Astrocyte (in vitro differentiated cells and primary cell): ENCODE results near the gene PSMD5. TPM values are rescaled to one million over a fixed set of nuclear protein-coding genes. Genes with fewer than 3 reads are reported as not detected.

Experiments
- DNase-seq: peaks from one replicate; pipeline ENCODE4 v3.0.0-alpha.2; 2010; ENCODE audit warnings: low read depth
- FAIRE-seq: peaks from 2 replicates; lab custom pipeline; 2011; peaks lifted over from hg19 to GRCh38; lab: Jason Lieb, UNC
- H2AFZ ChIP-seq: 2 replicates; pipeline ENCODE4 v1.6.0; 2012; ENCODE audit warnings: low read depth, low read length, inconsistent platforms
- H3K27ac ChIP-seq: 2 replicates; pipeline ENCODE4 v1.5.1; 2011; ENCODE audit warnings: low read depth, low read length, inconsistent platforms
- H3K27me3 ChIP-seq: 2 replicates; pipeline ENCODE4 v1.6.0; 2011; ENCODE audit warnings: low read length, inconsistent platforms; ENCODE audit not compliant: insufficient read depth
- H3K36me3 ChIP-seq: 2 replicates; pipeline ENCODE4 v1.5.1; 2011; ENCODE audit warnings: low read length, inconsistent platforms; ENCODE audit not compliant: insufficient read depth
- H3K4me1 ChIP-seq: 2 replicates; pipeline ENCODE4 v1.5.1; 2011; ENCODE audit warnings: low read length, inconsistent platforms; ENCODE audit not compliant: insufficient read depth
- H3K4me2 ChIP-seq: 2 replicates; pipeline ENCODE4 v1.6.0; 2012; ENCODE audit warnings: low read length, inconsistent platforms
- H3K4me3 ChIP-seq: 2 replicates; pipeline ENCODE4 v1.5.1; 2011; ENCODE audit warnings: low read depth, mild to moderate bottlenecking, low read length, inconsistent platforms; ENCODE audit not compliant: insufficient read depth
- H3K79me2 ChIP-seq: 2 replicates; pipeline ENCODE4 v1.6.0; 2012; ENCODE audit warnings: mild to moderate bottlenecking, low read length, inconsistent platforms; ENCODE audit not compliant: insufficient read depth
- H3K9ac ChIP-seq: 2 replicates; pipeline ENCODE4 v1.6.0; 2012; ENCODE audit warnings: mild to moderate bottlenecking, low read length, inconsistent platforms
- H3K9me3 ChIP-seq: 2 replicates; pipeline ENCODE4 v1.5.1; 2012; ENCODE audit warnings: low read depth, mild to moderate bottlenecking, low read length, inconsistent platforms; ENCODE audit not compliant: insufficient read depth
- H4K20me1 ChIP-seq: 2 replicates; pipeline ENCODE4 v1.6.0; 2012; ENCODE audit warnings: low read length, inconsistent platforms; ENCODE audit not compliant: insufficient read depth
- H3K27ac Mint-ChIP-seq: one replicate; pipeline ENCODE4 v1.8.0; 2021; ENCODE audit warnings: mild to moderate bottlenecking, mixed read lengths; ENCODE audit not compliant: unreplicated experiment
- H3K27me3 Mint-ChIP-seq: one replicate; pipeline ENCODE4 v1.8.0; 2021; ENCODE audit warnings: low read depth, mixed read lengths; ENCODE audit not compliant: unreplicated experiment
- H3K36me3 Mint-ChIP-seq: one replicate; pipeline ENCODE4 v1.8.0; 2021; ENCODE audit warnings: low read depth, mixed read lengths; ENCODE audit not compliant: unreplicated experiment
- H3K4me1 Mint-ChIP-seq: one replicate; pipeline ENCODE4 v1.8.0; 2021; ENCODE audit warnings: low read depth, mixed read lengths; ENCODE audit not compliant: unreplicated experiment
- H3K4me3 Mint-ChIP-seq: one replicate; pipeline ENCODE4 v1.8.0; 2021; ENCODE audit warnings: mild to moderate bottlenecking, moderate library complexity, mixed read lengths; ENCODE audit not compliant: unreplicated experiment
- H3K9me3 Mint-ChIP-seq: one replicate; pipeline ENCODE4 v1.8.0; 2021; ENCODE audit warnings: mild to moderate bottlenecking, mixed read lengths; ENCODE audit not compliant: unreplicated experiment
- EZH2 ChIP-seq: IDR thresholded peaks from 2 replicates; pipeline ENCODE4 v1.6.1; 2012; ENCODE audit warnings: mild to moderate bottlenecking, low read length, inconsistent platforms; ENCODE audit not compliant: insufficient read depth
- total RNA-seq: library from RNA; stranded (reverse); gene quantifications from 2 replicates; pipeline ENCODE4 v1.2.1, GENCODE V29; 2021
- TF ChIP-seq, protein P1 (sequence below): IDR thresholded peaks from 2 replicates; pipeline ENCODE4 v1.5.1; 2011; ENCODE audit warnings: low read depth, mild to moderate bottlenecking, inconsistent platforms, low read length, moderate library complexity; ENCODE audit not compliant: insufficient read depth

PSMD5 gene
- total RNA-seq, 1 donor from 2014 or later, result 66.2 TPM

DNA sequence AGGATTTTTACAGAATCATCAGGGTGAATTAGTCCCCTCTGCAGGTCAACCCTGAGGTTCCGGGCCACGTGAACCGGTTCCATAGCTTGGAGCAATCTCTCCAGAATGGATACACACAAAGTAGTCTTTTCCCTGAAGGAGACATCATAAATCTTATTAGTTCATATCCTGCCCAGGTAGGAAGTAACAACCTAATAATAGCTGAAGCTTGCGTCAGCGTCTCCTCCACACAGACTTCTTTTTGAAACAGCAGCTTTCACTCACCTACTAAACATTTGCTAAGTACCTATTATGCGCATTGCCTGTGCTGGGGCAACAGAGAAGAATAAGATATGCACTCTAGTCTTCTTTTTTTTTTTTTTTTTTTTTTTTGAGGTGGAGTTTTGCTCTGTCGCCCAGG lies 9.4 kb downstream of the PSMD5 start:
- no peaks in the 10 kb centered on the region for H3K9me3 Mint-ChIP-seq
- DNase-seq (no peak), FAIRE-seq (no peak)
- peaks cover 12% of the 10 kb centered on the region for H3K36me3 Mint-ChIP-seq
- Histone ChIP-seq H3K9ac (no peak overlapping the region), H3K4me1 (no peaks in the 10 kb centered on the region), H3K9me3 (no peaks in the 10 kb centered on the region), H3K4me3 (no peak overlapping the region), H3K79me2 (peaks cover 32% of the 10 kb centered on the region), H2AFZ (no peak overlapping the region), H3K36me3 (peaks cover 27% of the 10 kb centered on the region), H4K20me1 (peaks cover 34% of the 10 kb centered on the region), H3K27ac (no peak overlapping the region), H3K27me3 (no peaks in the 10 kb centered on the region), H3K4me2 (no peak overlapping the region)
- no peak overlapping the region for H3K4me3 Mint-ChIP-seq
- no peaks in the 10 kb centered on the region for H3K27me3 Mint-ChIP-seq
- peaks cover 13% of the 10 kb centered on the region for H3K4me1 Mint-ChIP-seq
- H3K27ac Mint-ChIP-seq, result no peak overlapping the region
- no peak for TF ChIP-seq EZH2
- TF ChIP-seq, protein P1, sequence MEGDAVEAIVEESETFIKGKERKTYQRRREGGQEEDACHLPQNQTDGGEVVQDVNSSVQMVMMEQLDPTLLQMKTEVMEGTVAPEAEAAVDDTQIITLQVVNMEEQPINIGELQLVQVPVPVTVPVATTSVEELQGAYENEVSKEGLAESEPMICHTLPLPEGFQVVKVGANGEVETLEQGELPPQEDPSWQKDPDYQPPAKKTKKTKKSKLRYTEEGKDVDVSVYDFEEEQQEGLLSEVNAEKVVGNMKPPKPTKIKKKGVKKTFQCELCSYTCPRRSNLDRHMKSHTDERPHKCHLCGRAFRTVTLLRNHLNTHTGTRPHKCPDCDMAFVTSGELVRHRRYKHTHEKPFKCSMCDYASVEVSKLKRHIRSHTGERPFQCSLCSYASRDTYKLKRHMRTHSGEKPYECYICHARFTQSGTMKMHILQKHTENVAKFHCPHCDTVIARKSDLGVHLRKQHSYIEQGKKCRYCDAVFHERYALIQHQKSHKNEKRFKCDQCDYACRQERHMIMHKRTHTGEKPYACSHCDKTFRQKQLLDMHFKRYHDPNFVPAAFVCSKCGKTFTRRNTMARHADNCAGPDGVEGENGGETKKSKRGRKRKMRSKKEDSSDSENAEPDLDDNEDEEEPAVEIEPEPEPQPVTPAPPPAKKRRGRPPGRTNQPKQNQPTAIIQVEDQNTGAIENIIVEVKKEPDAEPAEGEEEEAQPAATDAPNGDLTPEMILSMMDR, result no peak

DNA sequence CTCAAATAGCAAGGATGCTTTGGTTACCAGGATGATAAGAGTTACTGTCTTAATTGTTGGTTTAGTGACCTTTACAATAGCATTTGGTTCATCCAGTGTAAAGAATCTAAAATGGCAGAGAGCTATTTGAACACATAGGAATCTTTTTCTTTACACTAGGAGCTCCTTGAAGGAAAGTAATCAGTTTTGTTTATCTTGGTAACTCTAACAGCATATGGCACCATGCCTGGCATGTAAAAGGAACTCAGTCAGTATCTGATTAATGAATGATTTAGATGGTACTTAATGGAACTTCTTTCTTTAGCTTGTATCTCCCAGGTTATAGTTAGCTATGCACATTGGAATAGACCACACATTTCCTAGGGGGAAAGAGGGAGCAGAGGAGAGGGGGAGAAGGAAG lies 9.9 kb downstream of the PSMD5 start:
- Mint-ChIP-seq H3K4me3 (no peak overlapping the region), H3K36me3 (peaks cover 12% of the 10 kb centered on the region), H3K27me3 (no peaks in the 10 kb centered on the region), H3K9me3 (no peaks in the 10 kb centered on the region), H3K27ac (no peak overlapping the region), H3K4me1 (peaks cover 9% of the 10 kb centered on the region)
- Histone ChIP-seq H3K27ac (no peak overlapping the region), H3K27me3 (no peaks in the 10 kb centered on the region), H2AFZ (no peak overlapping the region), H3K4me3 (no peak overlapping the region), H3K4me2 (no peak overlapping the region), H3K9me3 (no peaks in the 10 kb centered on the region), H3K9ac (no peak overlapping the region), H3K4me1 (no peaks in the 10 kb centered on the region), H3K36me3 (peaks cover 27% of the 10 kb centered on the region), H4K20me1 (peaks cover 32% of the 10 kb centered on the region), H3K79me2 (peaks cover 26% of the 10 kb centered on the region)
- no peak for TF ChIP-seq EZH2
- TF ChIP-seq, protein P1, result no peak
- FAIRE-seq, result no peak
- DNase-seq, result no peak

DNA sequence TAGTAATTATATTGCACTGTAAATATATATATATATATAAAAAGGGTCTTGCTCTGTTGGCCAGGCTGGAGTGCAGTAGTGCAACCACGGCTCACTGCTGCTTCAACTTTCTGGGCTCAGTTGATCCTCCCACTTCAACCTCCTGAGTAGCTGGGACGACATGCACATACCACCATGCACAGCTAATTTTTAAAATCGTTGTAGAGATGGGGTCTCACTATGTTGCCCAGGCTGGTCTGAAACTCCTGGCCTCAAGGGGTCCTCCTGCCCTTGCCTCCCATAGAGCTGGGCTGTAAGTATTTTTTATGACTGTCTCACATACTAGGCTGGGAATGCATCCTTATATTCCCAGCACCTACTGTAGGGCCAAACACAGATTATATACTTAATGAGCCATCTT lies 11.9 kb downstream of the PSMD5 start:
- Histone ChIP-seq H3K9ac (no peak overlapping the region), H3K4me3 (no peak overlapping the region), H2AFZ (no peak overlapping the region), H3K36me3 (peaks cover 36% of the 10 kb centered on the region), H3K4me1 (no peaks in the 10 kb centered on the region), H3K27me3 (no peaks in the 10 kb centered on the region), H3K79me2 (peaks cover 9% of the 10 kb centered on the region), H3K4me2 (no peak overlapping the region), H3K27ac (no peak overlapping the region), H3K9me3 (no peaks in the 10 kb centered on the region), H4K20me1 (peaks cover 24% of the 10 kb centered on the region)
- Mint-ChIP-seq H3K36me3 (peaks cover 14% of the 10 kb centered on the region), H3K4me3 (no peak overlapping the region), H3K27me3 (no peaks in the 10 kb centered on the region), H3K9me3 (no peaks in the 10 kb centered on the region), H3K4me1 (peaks cover 2% of the 10 kb centered on the region), H3K27ac (no peak overlapping the region)
- no peak for FAIRE-seq
- TF ChIP-seq EZH2, result no peak
- TF ChIP-seq, protein P1, result no peak
- no peak for DNase-seq
